ENCODE data around the gene ABCA13. TPM values are rescaled to one million over a fixed set of nuclear protein-coding genes. Genes with fewer than 3 reads are reported as not detected.

Gene ABCA13
- total RNA-seq, 2 donors from 2014 or later = not detected

DNA sequence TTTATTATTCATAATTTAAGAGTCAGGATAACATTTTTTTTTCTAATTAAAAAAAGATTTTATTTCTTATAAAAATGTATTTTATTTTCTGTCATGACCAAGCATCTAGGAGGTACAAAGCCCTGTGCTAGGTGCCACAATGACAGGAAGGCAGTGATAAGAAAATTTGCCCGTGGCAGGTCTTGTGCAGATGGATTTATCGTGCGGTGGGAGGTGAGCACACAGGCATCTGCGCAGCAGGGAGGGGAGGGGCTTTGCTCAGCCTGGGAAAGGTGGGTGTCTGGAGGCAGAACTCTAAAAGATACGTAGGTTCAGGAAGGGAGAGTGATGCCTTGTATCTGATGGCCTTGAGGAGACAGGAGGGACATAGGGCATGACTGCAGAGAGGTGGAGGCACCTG lies 115.6 kb downstream of the ABCA13 start:
- no peaks in the 10 kb centered on the region for H3K36me3 ChIP-seq
- no peak overlapping the region for H3K27ac ChIP-seq
- no peaks in the 10 kb centered on the region for H3K4me1 ChIP-seq
- TF ChIP-seq CTCF (IDR thresholded peaks at IDR 0.05) = no peak
- DNase-seq (ENCODE audit: low spot score) = no peak
- no peaks in the 10 kb centered on the region for H3K9me3 ChIP-seq
- no peak overlapping the region for H3K4me3 ChIP-seq
- H3K27me3 ChIP-seq = no peaks in the 10 kb centered on the region

GRCh38 chr7:48289656-48290055 lies 118.4 kb downstream of the ABCA13 start:
- Histone ChIP-seq H3K27ac (no peak overlapping the region), H3K36me3 (no peaks in the 10 kb centered on the region), H3K9me3 (no peaks in the 10 kb centered on the region), H3K4me1 (no peaks in the 10 kb centered on the region), H3K27me3 (no peaks in the 10 kb centered on the region), H3K4me3 (no peak overlapping the region)
- DNase-seq (ENCODE audit: low spot score) = no peak
- TF ChIP-seq CTCF (IDR thresholded peaks at IDR 0.05) = no peak

- H3K9me3 ChIP-seq = no peaks in the 10 kb centered on the region
- no peaks in the 10 kb centered on the region for H3K4me1 ChIP-seq
- no peak overlapping the region for H3K27ac ChIP-seq
- H3K4me3 ChIP-seq = no peak overlapping the region
- TF ChIP-seq CTCF (IDR thresholded peaks at IDR 0.05) = no peak
- H3K36me3 ChIP-seq = no peaks in the 10 kb centered on the region
- DNase-seq (ENCODE audit: low spot score) = no peak
- H3K27me3 ChIP-seq = no peaks in the 10 kb centered on the region
Observed at GRCh38 chr7:48292949-48293348, 121.7 kb downstream of the ABCA13 start.

DNA sequence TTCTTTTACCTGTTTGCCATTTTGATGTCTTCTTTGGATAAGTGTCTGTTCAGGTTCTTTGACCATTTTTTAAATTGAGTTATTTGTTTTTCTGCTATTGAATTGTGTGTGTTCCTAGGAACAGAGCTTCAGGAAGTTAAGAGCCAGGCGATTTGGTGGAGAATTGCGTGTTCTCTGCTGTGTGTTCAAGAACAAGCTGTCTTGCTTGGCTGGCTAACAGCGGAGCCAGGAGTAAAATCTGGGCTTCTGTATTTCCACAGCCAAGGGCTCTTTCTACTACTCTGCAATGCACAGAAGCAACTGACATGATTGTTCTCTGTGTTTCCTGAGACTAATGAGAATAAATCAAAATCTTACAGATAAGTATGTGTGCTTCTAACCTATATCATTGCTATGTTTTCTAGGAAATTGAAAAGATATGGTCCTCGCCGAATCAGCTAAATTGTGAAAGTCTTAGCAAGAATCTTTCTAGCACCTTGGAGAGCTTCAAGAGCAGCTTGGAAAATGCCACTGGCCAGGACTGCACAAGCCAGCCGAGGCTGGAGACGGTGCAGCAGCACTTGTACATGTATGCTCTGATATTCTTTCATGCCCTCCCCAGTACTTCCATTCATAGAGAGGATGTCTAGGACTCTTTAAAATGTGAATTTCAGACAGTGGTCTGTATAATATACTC lies 124.2 kb downstream of the ABCA13 start:
- Histone ChIP-seq H3K4me3 (no peak overlapping the region), H3K9me3 (no peaks in the 10 kb centered on the region), H3K4me1 (no peaks in the 10 kb centered on the region), H3K27me3 (no peaks in the 10 kb centered on the region), H3K36me3 (no peaks in the 10 kb centered on the region), H3K27ac (no peak overlapping the region)
- no peak for DNase-seq (ENCODE audit: low spot score)
- TF ChIP-seq CTCF (IDR thresholded peaks at IDR 0.05) = no peak

DNA sequence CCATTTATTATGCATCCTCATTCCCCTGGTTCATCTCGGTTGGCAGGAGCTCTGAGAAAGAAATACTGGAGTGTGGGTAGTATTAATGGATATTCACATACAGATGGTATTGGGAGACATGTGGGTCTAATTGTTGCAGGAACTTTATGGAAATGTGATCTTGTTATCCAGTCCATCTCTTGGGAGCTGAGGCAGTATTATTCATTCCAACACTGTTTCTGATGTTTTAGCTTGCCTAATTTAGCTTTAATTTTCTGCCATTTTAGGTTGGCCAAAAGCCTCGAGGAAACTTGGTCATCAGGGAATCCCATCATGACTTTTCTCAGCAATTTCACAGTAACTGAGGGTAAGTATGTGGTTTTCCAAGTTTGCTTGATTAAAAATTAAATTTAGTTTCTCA lies 125.7 kb downstream of the ABCA13 start:
- no peaks in the 10 kb centered on the region for H3K4me1 ChIP-seq
- no peak for TF ChIP-seq CTCF (IDR thresholded peaks at IDR 0.05)
- H3K36me3 ChIP-seq = no peaks in the 10 kb centered on the region
- no peak overlapping the region for H3K27ac ChIP-seq
- H3K9me3 ChIP-seq = no peaks in the 10 kb centered on the region
- no peak for DNase-seq (ENCODE audit: low spot score)
- no peak overlapping the region for H3K4me3 ChIP-seq
- no peaks in the 10 kb centered on the region for H3K27me3 ChIP-seq

DNA sequence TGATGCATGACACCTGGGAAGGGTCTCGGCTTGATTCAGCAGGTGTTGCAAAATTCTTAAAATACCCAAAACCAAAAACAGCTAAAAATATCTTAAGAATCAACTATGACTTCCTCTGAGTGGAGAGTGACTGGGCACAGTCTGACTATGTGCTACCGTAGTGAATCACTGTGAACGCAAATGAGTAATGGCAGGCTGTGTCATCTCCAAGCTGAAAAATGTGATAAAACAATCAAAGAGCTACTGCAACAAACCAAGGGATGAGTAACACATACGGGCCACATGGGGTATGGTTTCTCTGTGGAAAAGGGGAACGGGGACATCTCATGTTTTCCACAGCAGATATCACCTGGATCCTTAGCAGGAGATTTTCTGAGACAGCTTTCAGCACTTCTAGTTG lies 127.5 kb downstream of the ABCA13 start:
- Histone ChIP-seq H3K36me3 (no peaks in the 10 kb centered on the region), H3K27me3 (no peaks in the 10 kb centered on the region), H3K4me1 (no peaks in the 10 kb centered on the region), H3K27ac (no peak overlapping the region), H3K9me3 (no peaks in the 10 kb centered on the region), H3K4me3 (no peak overlapping the region)
- no peak for DNase-seq (ENCODE audit: low spot score)
- no peak for TF ChIP-seq CTCF (IDR thresholded peaks at IDR 0.05)

Data from right atrium auricular region (tissue), 2 donors.